H9 (cell line): ENCODE results near the gene RGS13. TPM values are rescaled to one million over a fixed set of nuclear protein-coding genes. Genes with fewer than 3 reads are reported as not detected.

ENCODE experiments used
- DNase-seq: peaks from one replicate; pipeline ENCODE4 v3.0.0-alpha.2; 2017
- H2AFZ ChIP-seq: one replicate; pipeline ENCODE4 v1.6.1; 2013; ENCODE audit warnings: mild to moderate bottlenecking, low read length, control low read depth, moderate library complexity
- H2AK5ac ChIP-seq: 2 replicates; pipeline ENCODE4 v1.6.1; 2013; ENCODE audit warnings: low read length, control low read depth, mixed read lengths; ENCODE audit not compliant: insufficient read length
- H2BK120ac ChIP-seq: one replicate; pipeline ENCODE4 v1.6.1; 2013; ENCODE audit warnings: low read depth, mild to moderate bottlenecking, low read length, control low read depth, inconsistent platforms; ENCODE audit not compliant: poor library complexity, severe bottlenecking
- H2BK12ac ChIP-seq: 2 replicates; pipeline ENCODE4 v1.6.1; 2013; ENCODE audit warnings: low read length, control low read depth, mixed read lengths, low read depth; ENCODE audit not compliant: insufficient read length
- H2BK15ac ChIP-seq: 2 replicates; pipeline ENCODE4 v1.6.1; 2013; ENCODE audit warnings: low read depth, low read length, control low read depth
- H2BK20ac ChIP-seq: one replicate; pipeline ENCODE4 v1.6.1; 2013; ENCODE audit warnings: low read depth, mild to moderate bottlenecking, low read length, control low read depth, inconsistent platforms; ENCODE audit not compliant: poor library complexity, severe bottlenecking
- H2BK5ac ChIP-seq: 2 replicates; pipeline ENCODE4 v1.6.1; 2013; ENCODE audit warnings: low read length, control low read depth, mixed read lengths; ENCODE audit not compliant: insufficient read length
- H3K14ac ChIP-seq: 2 replicates; pipeline ENCODE4 v1.6.1; 2013; ENCODE audit warnings: low read length, control low read depth; ENCODE audit not compliant: insufficient read depth
- H3K18ac ChIP-seq: 2 replicates; pipeline ENCODE4 v1.6.1; 2013; ENCODE audit warnings: low read depth, mild to moderate bottlenecking, mixed read lengths, low read length, control low read depth; ENCODE audit not compliant: insufficient read length
- H3K23ac ChIP-seq: 2 replicates; pipeline ENCODE4 v1.6.1; 2013; ENCODE audit warnings: low read length, control low read depth, mixed read lengths, low read depth; ENCODE audit not compliant: insufficient read length
- H3K23me2 ChIP-seq: 2 replicates; pipeline ENCODE4 v1.6.1; 2013; ENCODE audit warnings: low read depth, mild to moderate bottlenecking, mixed read lengths, low read length, control low read depth; ENCODE audit not compliant: insufficient read length, poor library complexity, severe bottlenecking
- H3K27ac ChIP-seq: 2 replicates; pipeline ENCODE4 v1.5.1; 2013; ENCODE audit warnings: low read length, control low read depth, mixed read lengths, low read depth; ENCODE audit not compliant: insufficient read length
- H3K27me3 ChIP-seq: 2 replicates; pipeline ENCODE4 v1.6.1; 2013; ENCODE audit warnings: low read length, control low read depth, inconsistent platforms; ENCODE audit not compliant: insufficient read depth
- H3K4ac ChIP-seq: 2 replicates; pipeline ENCODE4 v1.6.1; 2013; ENCODE audit warnings: low read depth, mild to moderate bottlenecking, control low read depth, inconsistent platforms, low read length, moderate library complexity
- H3K4me1 ChIP-seq: 2 replicates; pipeline ENCODE4 v1.6.1; 2013; ENCODE audit warnings: low read length, control low read depth, inconsistent platforms; ENCODE audit not compliant: insufficient read depth
- H3K4me2 ChIP-seq: 2 replicates; pipeline ENCODE4 v1.6.1; 2013; ENCODE audit warnings: low read length, control low read depth, mixed read lengths; ENCODE audit not compliant: insufficient read length, insufficient read depth
- H3K56ac ChIP-seq: 2 replicates; pipeline ENCODE4 v1.6.1; 2013; ENCODE audit warnings: low read depth, mild to moderate bottlenecking, mixed read lengths, low read length, control low read depth; ENCODE audit not compliant: insufficient read length
- H3K79me1 ChIP-seq: 2 replicates; pipeline ENCODE4 v1.6.1; 2013; ENCODE audit warnings: low read depth, mild to moderate bottlenecking, moderate library complexity, low read length, control low read depth, inconsistent platforms; ENCODE audit not compliant: insufficient read depth, poor library complexity, severe bottlenecking
- H3K79me2 ChIP-seq: 2 replicates; pipeline ENCODE4 v1.6.1; 2013; ENCODE audit warnings: low read length, control low read depth, inconsistent platforms; ENCODE audit not compliant: insufficient read depth
- H3K9ac ChIP-seq: 2 replicates; pipeline ENCODE4 v1.6.1; 2013; ENCODE audit warnings: low read length, control low read depth, mixed read lengths; ENCODE audit not compliant: insufficient read length; ENCODE audit errors: extremely low read depth
- H3K9me3 ChIP-seq: one replicate; pipeline ENCODE4 v1.6.1; 2013; ENCODE audit warnings: low read depth, low read length, inconsistent platforms; ENCODE audit not compliant: control insufficient read depth
- H3T11ph ChIP-seq: one replicate; pipeline ENCODE4 v1.6.1; 2013; ENCODE audit warnings: mild to moderate bottlenecking, low read length, control low read depth, inconsistent platforms
- H4K20me1 ChIP-seq: one replicate; pipeline ENCODE4 v1.6.1; 2013; ENCODE audit not compliant: control insufficient read depth, insufficient read length, insufficient read depth
- H4K5ac ChIP-seq: 2 replicates; pipeline ENCODE4 v1.6.1; 2013; ENCODE audit warnings: low read depth, mild to moderate bottlenecking, mixed read lengths, low read length, control low read depth; ENCODE audit not compliant: insufficient read length
- H4K8ac ChIP-seq: replicated peaks from 2 replicates; pipeline ENCODE4 v1.6.1; 2013; ENCODE audit warnings: low read length, control low read depth, mixed read lengths, low read depth; ENCODE audit not compliant: insufficient read length
- H4K91ac ChIP-seq: 2 replicates; pipeline ENCODE4 v1.6.1; 2013; ENCODE audit warnings: low read depth, mild to moderate bottlenecking, moderate library complexity, mixed read lengths, low read length, control low read depth; ENCODE audit not compliant: insufficient read length
- H3K27ac Mint-ChIP-seq, 3 experiments: 2 replicates in 2 of 3; 3 replicates in 1 of 3; pipeline ENCODE4 v1.8.0; 2020 to 2021; ENCODE audit warnings: mixed read lengths in 3 of 3, mild to moderate bottlenecking in 1 of 3, moderate library complexity in 1 of 3
- H3K27me3 Mint-ChIP-seq: 2 replicates; pipeline ENCODE4 v1.8.0; 2021; ENCODE audit warnings: low read depth, mild to moderate bottlenecking, moderate library complexity, mixed read lengths
- H3K36me3 Mint-ChIP-seq, 3 experiments: 2 replicates in 2 of 3; 3 replicates in 1 of 3; pipeline ENCODE4 v1.8.0; 2020 to 2021; ENCODE audit warnings: low read depth in 3 of 3, mixed read lengths in 3 of 3; ENCODE audit not compliant: insufficient read depth in 1 of 3
- H3K4me1 Mint-ChIP-seq, 2 experiments: 2 replicates each; pipeline ENCODE4 v1.8.0; 2020; ENCODE audit warnings: mixed read lengths in 2 of 2
- H3K4me3 Mint-ChIP-seq, 2 experiments: 2 replicates in 1 of 2; 3 replicates in 1 of 2; pipeline ENCODE4 v1.8.0; 2020 to 2021; ENCODE audit warnings: mild to moderate bottlenecking in 2 of 2, mixed read lengths in 2 of 2, moderate library complexity in 1 of 2
- H3K9me3 Mint-ChIP-seq, 2 experiments: 2 replicates in 1 of 2; 3 replicates in 1 of 2; pipeline ENCODE4 v1.8.0; 2020; ENCODE audit warnings: mild to moderate bottlenecking in 2 of 2, mixed read lengths in 2 of 2, moderate library complexity in 1 of 2
- WGBS: extraction: QIAGEN DNeasy Blood & Tissue Kit; methylation state at CpG from one replicate; pipeline ENCODE4 v1.1.7; 2013; ENCODE audit warnings: missing lambda C conversion rate, low lambda C conversion rate, mixed read lengths; ENCODE audit not compliant: insufficient read length; ENCODE audit errors: extremely low coverage; 5-methylcytosine and 5-hydroxymethylcytosine counted together
- total RNA-seq: library from RNA; stranded (reverse); gene quantifications from 2 replicates; pipeline ENCODE4 v1.2.1, GENCODE V29; 2021
- TF ChIP-seq, protein P1 (sequence below): fragments of 200-600 bp; sonication (generic); conservative IDR thresholded peaks from 3 replicates; pipeline ENCODE4 v1.8.0; 2021; ENCODE audit warnings: antibody characterized with exemption, mild to moderate bottlenecking

RGS13 gene
- total RNA-seq, 1 experiment from 2014 or later: not detected

DNA sequence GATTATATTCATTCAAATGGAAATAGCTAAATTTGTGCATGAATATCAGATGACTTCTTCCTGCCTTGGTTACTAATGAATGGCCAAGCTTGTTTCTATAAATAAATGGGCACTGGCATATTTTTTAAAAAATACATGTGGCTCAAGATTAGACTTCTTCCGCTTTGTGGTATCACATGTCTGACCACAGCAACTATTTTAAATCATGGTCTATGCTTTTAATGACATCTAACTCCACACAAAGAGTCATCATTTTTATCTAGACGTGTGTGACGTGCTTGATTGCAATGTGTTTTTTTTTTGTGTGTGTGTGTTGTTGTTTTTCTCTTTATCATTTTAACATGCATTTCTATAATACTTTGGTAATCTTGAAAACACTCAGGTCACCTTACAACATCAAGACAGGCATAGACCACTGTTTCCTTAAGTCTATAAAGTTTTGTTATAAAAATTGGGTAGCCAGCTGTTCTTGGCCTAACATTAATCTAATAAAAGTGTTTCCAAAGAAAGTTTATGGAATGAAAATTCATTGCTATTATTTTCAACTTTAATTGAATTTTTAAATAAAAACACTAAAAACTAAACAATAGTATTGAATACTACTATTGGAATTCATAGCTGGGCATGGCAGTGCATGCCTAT is 30.8 kb upstream of the RGS13 start:
- Histone ChIP-seq H3K56ac (no peak overlapping the region), H2BK15ac (no peak overlapping the region), H4K91ac (no peak overlapping the region), H3K18ac (no peak overlapping the region), H3K79me1 (no peaks in the 10 kb centered on the region), H4K8ac (no peak overlapping the region), H4K5ac (no peak overlapping the region), H3K9ac (no peak overlapping the region), H2BK12ac (no peak overlapping the region), H2AFZ (no peak overlapping the region), H2BK20ac (no peak overlapping the region), H2BK5ac (no peak overlapping the region), H3K4me1 (no peaks in the 10 kb centered on the region), H3T11ph (no peak overlapping the region), H3K27me3 (no peaks in the 10 kb centered on the region), H2BK120ac (no peak overlapping the region), H3K79me2 (no peaks in the 10 kb centered on the region), H3K23me2 (no peaks in the 10 kb centered on the region), H3K4me2 (no peak overlapping the region), H4K20me1 (no peaks in the 10 kb centered on the region), H2AK5ac (no peak overlapping the region), H3K27ac (no peak overlapping the region), H3K23ac (no peak overlapping the region), H3K14ac (no peak overlapping the region), H3K4ac (no peak overlapping the region), H3K9me3 (no peaks in the 10 kb centered on the region)
- H3K9me3 Mint-ChIP-seq: no peaks in the 10 kb centered on the region
- WGBS: no CpG with 5 or more reads among the region's 3 CpGs
- H3K27me3 Mint-ChIP-seq: no peaks in the 10 kb centered on the region
- no peaks in the 10 kb centered on the region for H3K4me1 Mint-ChIP-seq
- H3K36me3 Mint-ChIP-seq: no peaks in the 10 kb centered on the region
- no peak overlapping the region for H3K4me3 Mint-ChIP-seq
- no peak for DNase-seq
- H3K27ac Mint-ChIP-seq: no peak overlapping the region
- TF ChIP-seq, protein P1, sequence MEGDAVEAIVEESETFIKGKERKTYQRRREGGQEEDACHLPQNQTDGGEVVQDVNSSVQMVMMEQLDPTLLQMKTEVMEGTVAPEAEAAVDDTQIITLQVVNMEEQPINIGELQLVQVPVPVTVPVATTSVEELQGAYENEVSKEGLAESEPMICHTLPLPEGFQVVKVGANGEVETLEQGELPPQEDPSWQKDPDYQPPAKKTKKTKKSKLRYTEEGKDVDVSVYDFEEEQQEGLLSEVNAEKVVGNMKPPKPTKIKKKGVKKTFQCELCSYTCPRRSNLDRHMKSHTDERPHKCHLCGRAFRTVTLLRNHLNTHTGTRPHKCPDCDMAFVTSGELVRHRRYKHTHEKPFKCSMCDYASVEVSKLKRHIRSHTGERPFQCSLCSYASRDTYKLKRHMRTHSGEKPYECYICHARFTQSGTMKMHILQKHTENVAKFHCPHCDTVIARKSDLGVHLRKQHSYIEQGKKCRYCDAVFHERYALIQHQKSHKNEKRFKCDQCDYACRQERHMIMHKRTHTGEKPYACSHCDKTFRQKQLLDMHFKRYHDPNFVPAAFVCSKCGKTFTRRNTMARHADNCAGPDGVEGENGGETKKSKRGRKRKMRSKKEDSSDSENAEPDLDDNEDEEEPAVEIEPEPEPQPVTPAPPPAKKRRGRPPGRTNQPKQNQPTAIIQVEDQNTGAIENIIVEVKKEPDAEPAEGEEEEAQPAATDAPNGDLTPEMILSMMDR: no peak
